Effector memory CD4-positive, alpha-beta T cell (primary cell): Measurements from ENCODE around the gene FTO.

Source experiments
- DNase-seq, 3 donors: peaks; one replicate each; pipeline ENCODE4 v3.0.0-alpha.2; 2020
- H3K27ac ChIP-seq: 2 replicates; pipeline ENCODE4 v1.7.0; 2013; ENCODE audit warnings: mild to moderate bottlenecking, low read length, moderate library complexity; ENCODE audit not compliant: insufficient read depth, poor library complexity, severe bottlenecking
- H3K27me3 ChIP-seq: replicated peaks from 2 replicates; pipeline ENCODE4 v1.7.0; 2013; ENCODE audit warnings: mild to moderate bottlenecking, low read length; ENCODE audit not compliant: insufficient read depth, control insufficient read depth, poor library complexity, severe bottlenecking
- H3K36me3 ChIP-seq: 2 replicates; pipeline ENCODE4 v1.7.0; 2013; ENCODE audit warnings: mild to moderate bottlenecking, low read length, moderate library complexity; ENCODE audit not compliant: control insufficient read depth, insufficient read depth
- H3K4me1 ChIP-seq: 2 replicates; pipeline ENCODE4 v1.7.0; 2013; ENCODE audit warnings: low read length, mild to moderate bottlenecking; ENCODE audit not compliant: control insufficient read depth, insufficient read depth, poor library complexity, severe bottlenecking
- H3K4me3 ChIP-seq: 2 replicates; pipeline ENCODE4 v1.7.0; 2013; ENCODE audit warnings: low read length, low read depth, mild to moderate bottlenecking; ENCODE audit not compliant: insufficient read depth, poor library complexity, severe bottlenecking
- H3K9me3 ChIP-seq: 2 replicates; pipeline ENCODE4 v1.7.0; 2013; ENCODE audit warnings: mild to moderate bottlenecking, low read length, moderate library complexity; ENCODE audit not compliant: control insufficient read depth

Gene FTO

DNA sequence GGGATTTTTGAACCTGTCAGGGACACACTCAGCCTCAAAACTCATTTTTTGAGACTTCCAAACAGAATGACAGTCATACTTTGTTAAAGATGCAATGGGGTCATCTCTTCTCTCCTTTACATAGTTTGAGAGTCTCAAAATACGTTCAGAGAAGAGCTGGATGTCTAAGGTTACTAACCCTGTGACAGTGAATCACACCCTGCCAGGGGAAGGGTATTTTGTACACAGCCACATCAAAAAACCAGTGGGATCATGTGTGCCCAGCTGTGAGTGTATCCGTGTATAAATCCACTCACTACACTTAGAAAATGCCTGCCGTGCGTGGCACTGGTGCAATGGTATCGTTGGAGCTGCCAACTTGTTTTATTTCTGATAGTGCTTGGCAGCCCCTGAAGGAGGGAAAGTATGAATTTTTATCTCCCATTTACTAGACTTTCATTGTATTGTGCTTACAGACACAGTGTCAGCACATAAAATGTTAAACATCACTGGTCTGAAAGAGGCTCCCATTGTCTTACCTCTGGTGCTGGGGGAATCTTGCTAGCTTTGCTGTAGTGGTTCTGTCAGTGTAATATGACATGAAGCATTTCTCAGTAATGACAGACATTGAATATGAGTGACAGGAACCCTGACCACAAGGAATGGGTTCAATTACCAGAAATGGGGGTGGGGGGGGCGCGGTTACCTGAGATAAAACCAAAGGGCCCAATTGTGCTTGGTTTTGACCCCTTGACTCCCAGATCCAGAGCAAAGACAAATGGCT, 256.3 kb downstream of the FTO start:
- no peak overlapping the region for H3K27ac ChIP-seq
- no peak for DNase-seq
- no peak overlapping the region for H3K4me3 ChIP-seq
- H3K4me1 ChIP-seq = no peaks in the 10 kb centered on the region
- H3K27me3 ChIP-seq = no peaks in the 10 kb centered on the region
- no peaks in the 10 kb centered on the region for H3K9me3 ChIP-seq
- H3K36me3 ChIP-seq = no peaks in the 10 kb centered on the region

DNA sequence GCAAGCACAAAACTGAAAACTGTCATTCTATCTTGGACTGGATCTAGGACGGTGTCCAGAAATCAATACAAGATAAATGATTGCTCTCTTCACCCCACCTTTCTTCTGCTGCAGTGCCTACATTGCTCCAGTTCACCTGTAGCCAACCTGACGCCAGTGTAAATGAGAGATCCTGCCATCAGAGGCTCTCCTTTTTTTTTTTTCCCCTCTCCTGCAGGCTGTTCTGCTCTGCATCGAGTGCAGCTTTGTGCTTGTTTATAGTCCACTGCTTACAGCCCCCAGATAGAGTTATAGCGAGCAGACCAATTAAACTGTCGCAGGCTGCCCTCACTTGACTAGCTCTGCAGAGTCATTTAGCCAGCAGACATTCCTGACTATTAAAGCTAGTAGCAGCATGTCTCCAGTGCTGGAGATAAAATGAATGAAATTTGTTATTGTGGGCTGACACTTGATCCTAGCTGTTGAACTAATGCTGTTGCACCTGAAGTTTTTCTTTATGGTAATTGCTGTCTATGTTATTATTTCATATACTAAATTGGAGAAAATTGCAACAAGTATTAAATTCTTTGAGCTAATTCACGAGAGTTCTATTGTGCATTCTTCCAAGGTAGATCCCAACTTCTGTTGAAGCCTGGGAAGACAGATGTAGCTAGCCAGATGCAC, 257.1 kb downstream of the FTO start:
- Histone ChIP-seq H3K27me3 (no peaks in the 10 kb centered on the region), H3K4me3 (no peak overlapping the region), H3K4me1 (no peaks in the 10 kb centered on the region), H3K27ac (no peak overlapping the region), H3K9me3 (no peaks in the 10 kb centered on the region), H3K36me3 (no peaks in the 10 kb centered on the region)
- no peak for DNase-seq

DNA sequence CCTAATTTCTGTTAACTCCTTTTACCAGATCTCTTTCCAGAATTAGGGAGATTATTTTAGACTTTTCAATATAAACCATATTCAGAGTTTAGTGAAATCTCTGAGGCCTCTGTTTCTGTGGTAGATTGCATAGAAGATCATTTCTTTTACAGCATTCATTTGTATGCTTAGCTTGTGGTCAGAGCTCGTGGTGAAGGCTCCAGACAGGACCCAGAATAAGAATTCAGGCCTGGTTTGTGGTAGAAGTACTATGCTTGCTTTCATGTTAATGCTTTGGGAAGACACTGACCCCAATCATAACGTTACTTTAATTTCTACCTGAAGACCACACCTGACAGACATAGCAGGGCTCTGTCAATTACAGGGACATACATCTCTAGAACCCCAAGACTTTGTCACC, 258.1 kb downstream of the FTO start:
- Histone ChIP-seq H3K27ac (no peak overlapping the region), H3K4me1 (no peaks in the 10 kb centered on the region), H3K27me3 (no peaks in the 10 kb centered on the region), H3K4me3 (no peak overlapping the region), H3K36me3 (no peaks in the 10 kb centered on the region), H3K9me3 (no peaks in the 10 kb centered on the region)
- DNase-seq = no peak

DNA sequence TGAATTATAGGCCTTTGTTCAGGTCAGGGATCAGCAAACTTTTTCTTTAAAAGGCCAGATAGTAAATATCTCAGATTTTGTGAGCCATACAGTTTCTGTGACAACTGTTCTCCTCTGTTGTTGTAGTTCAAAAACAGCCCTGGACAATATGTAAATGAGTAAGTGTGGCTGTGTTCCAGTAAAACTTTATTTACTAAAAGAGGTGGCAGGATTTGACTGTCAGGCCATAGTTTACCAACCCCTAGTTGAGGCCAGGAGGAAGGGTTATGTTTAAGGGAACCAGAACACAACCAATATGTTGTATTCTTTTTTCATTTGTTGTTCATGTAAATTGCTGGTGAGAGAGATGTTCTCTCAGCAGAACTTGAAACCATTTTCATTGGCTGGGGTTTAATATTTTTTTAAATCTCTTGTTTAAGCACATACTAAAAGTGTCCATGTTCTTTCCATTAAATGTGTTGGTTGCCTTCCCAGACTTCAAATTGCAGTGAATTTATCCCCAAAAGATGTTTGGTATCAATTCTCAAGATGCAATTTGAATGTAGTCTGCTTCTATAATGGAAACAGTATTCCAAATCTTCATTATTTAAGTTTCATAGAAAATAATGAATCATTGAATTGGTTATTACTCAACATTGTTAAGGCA, 260.3 kb downstream of the FTO start:
- Histone ChIP-seq H3K27me3 (no peaks in the 10 kb centered on the region), H3K4me3 (no peak overlapping the region), H3K27ac (no peak overlapping the region), H3K9me3 (no peaks in the 10 kb centered on the region), H3K36me3 (no peaks in the 10 kb centered on the region), H3K4me1 (no peaks in the 10 kb centered on the region)
- no peak for DNase-seq

DNA sequence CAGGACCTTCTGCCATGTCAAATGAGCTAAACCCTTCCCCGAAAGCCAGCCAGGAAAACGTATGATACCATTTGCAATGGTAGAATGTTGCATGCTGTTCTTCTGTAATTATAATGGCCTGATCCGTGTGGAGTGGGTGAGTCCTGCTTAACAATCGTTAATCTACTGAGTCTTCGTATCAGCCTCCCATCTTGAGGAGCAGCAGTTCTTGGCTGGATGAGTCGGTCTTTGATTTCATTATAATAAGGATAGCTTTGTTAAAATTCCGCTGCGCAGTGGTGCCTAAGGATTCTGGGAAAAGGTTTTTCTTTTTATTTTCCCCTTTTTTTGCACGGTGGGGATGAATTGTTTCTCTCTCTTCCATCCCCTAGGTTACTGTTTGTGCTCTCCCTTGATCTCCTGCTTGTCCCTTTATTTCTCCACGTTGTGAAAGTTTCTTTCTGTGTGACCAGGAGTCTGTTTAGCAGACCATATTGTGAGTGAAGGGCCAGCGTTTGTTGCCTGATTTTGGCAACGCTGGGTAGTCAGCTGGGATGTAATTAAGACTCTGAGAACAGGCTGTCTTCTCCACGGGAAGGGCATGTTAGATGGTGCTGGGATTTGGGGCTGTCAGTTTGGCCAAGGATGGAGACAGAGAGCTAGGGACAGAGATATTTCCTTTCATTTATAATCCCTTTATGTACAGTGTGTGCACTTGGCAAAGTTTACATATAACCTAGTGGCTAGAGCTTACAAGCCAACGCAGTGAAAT, 263.0 kb downstream of the FTO start:
- no peak overlapping the region for H3K27ac ChIP-seq
- H3K36me3 ChIP-seq = no peaks in the 10 kb centered on the region
- no peaks in the 10 kb centered on the region for H3K4me1 ChIP-seq
- no peaks in the 10 kb centered on the region for H3K27me3 ChIP-seq
- H3K4me3 ChIP-seq = no peak overlapping the region
- H3K9me3 ChIP-seq = no peaks in the 10 kb centered on the region
- no peak for DNase-seq

DNA sequence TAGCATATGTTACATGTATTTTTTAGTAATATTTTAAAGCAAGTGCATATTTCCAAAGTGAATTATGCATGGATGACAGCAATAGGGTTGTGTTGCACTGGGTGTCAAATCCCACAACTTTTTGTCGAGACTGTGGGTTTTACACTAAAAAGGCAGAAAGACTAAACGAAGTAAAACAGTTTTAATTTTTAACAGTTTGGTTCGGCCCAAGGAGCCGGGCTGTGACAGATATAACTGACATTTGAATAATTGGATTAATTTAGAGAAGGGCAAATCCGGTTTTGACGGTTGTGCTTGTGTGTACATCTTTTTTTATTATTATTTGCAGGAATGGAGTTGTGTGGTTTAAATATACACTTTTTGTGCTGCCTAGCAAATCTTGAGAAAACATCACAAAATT, 263.6 kb downstream of the FTO start:
- Histone ChIP-seq H3K36me3 (no peaks in the 10 kb centered on the region), H3K27me3 (no peaks in the 10 kb centered on the region), H3K27ac (no peak overlapping the region), H3K9me3 (no peaks in the 10 kb centered on the region), H3K4me3 (no peak overlapping the region), H3K4me1 (no peaks in the 10 kb centered on the region)
- no peak for DNase-seq

DNA sequence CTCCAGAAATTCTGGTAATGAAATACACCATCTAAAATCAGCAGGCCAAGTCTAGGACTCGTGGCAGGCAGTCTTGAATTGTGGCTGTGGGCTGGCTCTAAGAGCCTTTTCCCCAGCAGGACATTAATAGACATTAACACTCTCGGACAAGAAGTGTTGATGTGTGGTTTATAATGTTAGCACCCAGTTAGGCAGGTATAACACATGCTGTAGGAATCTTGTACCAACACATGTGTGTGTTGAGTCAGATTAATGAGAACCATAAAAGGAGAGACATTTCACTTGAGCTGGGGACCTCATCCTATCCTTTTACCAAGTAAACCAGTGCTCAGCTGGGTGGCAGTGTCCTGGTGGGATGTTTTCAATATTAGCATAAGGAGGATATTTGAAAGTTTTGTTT, 264.5 kb downstream of the FTO start:
- no peaks in the 10 kb centered on the region for H3K27me3 ChIP-seq
- DNase-seq = no peak
- H3K9me3 ChIP-seq = no peaks in the 10 kb centered on the region
- H3K4me1 ChIP-seq = no peaks in the 10 kb centered on the region
- H3K36me3 ChIP-seq = no peaks in the 10 kb centered on the region
- H3K4me3 ChIP-seq = no peak overlapping the region
- no peak overlapping the region for H3K27ac ChIP-seq

DNA sequence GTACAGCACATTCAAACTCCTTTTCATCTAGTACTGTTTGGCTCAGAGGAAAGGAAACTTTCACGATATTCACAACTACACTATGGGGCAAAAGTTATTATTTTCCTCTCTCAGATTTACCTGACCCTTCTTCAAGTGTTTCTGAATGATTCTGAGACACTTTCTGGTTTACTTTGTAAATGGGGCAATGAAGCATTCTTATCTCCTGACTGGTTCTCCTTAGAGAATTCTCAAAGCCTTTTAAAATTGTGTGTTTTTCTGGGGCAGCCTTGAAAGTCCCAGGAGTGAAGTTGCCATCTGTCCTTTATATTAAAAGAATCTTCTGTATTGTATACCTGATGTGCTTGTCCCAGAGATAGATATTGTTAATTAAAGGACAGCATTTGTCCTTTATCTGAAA, 264.9 kb downstream of the FTO start:
- no peaks in the 10 kb centered on the region for H3K36me3 ChIP-seq
- DNase-seq = no peak
- no peak overlapping the region for H3K4me3 ChIP-seq
- H3K4me1 ChIP-seq = no peaks in the 10 kb centered on the region
- H3K9me3 ChIP-seq = no peaks in the 10 kb centered on the region
- H3K27ac ChIP-seq = no peak overlapping the region
- no peaks in the 10 kb centered on the region for H3K27me3 ChIP-seq

DNA sequence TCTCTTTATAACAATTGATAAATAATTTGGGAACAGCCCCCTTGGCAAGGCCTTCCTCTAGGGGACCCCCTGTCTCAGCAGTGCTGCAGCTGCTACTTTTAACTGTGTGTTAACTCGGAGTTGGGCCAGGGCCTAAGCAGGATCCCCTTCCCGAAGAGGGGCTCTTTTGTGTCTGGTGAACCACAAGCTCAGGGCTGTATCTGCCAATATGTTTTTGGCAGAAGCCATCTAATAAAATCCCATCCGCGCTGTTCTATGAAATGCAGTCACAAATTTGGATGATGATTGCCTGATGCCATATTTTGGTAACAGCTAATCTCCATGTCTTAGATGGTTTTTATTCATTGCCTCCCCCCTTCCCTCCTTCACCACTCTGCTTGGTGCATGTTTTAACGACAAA, 267.7 kb downstream of the FTO start:
- no peaks in the 10 kb centered on the region for H3K4me1 ChIP-seq
- H3K36me3 ChIP-seq = no peaks in the 10 kb centered on the region
- no peaks in the 10 kb centered on the region for H3K27me3 ChIP-seq
- no peak for DNase-seq
- H3K9me3 ChIP-seq = no peaks in the 10 kb centered on the region
- no peak overlapping the region for H3K4me3 ChIP-seq
- no peak overlapping the region for H3K27ac ChIP-seq

DNA sequence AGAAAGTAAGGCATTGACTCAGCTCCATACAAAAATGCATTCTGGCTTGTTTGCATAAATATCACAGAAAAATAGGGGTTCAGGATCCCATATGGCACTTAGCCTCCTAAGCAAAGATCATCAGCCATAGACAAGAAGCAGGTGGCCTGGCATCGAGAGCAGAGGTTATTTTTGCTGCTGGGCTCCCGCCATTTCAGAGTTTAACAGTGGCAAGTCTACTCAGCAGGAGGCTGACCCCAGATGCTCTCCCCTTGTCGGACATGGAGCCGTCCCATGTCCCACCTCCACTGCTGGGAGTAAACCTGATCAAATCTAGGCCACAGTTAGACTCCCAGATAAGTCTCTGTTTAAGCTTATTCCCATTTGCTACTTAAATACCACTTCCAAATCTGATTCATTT, 269.1 kb downstream of the FTO start:
- H3K4me3 ChIP-seq = no peak overlapping the region
- H3K27ac ChIP-seq = no peak overlapping the region
- no peaks in the 10 kb centered on the region for H3K4me1 ChIP-seq
- H3K9me3 ChIP-seq = no peaks in the 10 kb centered on the region
- H3K36me3 ChIP-seq = no peaks in the 10 kb centered on the region
- no peak for DNase-seq
- H3K27me3 ChIP-seq = no peaks in the 10 kb centered on the region
